HEK293 (cell line): ENCODE data around the gene CCDC149.

Experiments used
- CTCF ChIA-PET: fragments of 350-600 bp; formaldehyde crosslinking; extraction: SDS; loops from one replicate; lab custom pipeline; 2021; ENCODE audit warnings: antibody characterized with exemption; lab: Yijun Ruan, JAX
- POLR2A ChIA-PET: fragments of 300-600 bp; formaldehyde crosslinking; extraction: SDS; loops from one replicate; lab custom pipeline; 2020; ENCODE audit warnings: antibody characterized with exemption, inconsistent platforms; lab: Yijun Ruan, JAX
- H3K27ac ChIP-seq: fragments of 200-500 bp; sonication (Bioruptor generic); 2 replicates; pipeline ENCODE4 v1.5.1; 2014; ENCODE audit warnings: low read depth, low read length, control low read depth, inconsistent platforms; ENCODE audit errors: extremely low read depth
- H3K36me3 ChIP-seq, 2 experiments: fragments of 200-500 bp in 1 of 2; sonication (Bioruptor generic) in 1 of 2; 1 replicate in 1 of 2; 2 replicates in 1 of 2; pipeline ENCODE4 v1.5.1; 2014 to 2017; ENCODE audit warnings: inconsistent platforms in 2 of 2, low read length in 2 of 2; ENCODE audit not compliant: control insufficient read depth in 2 of 2, insufficient read depth in 1 of 2
- H3K4me1 ChIP-seq: fragments of 200-500 bp; sonication (Bioruptor generic); 2 replicates; pipeline ENCODE4 v1.5.1; 2014; ENCODE audit warnings: mild to moderate bottlenecking, low read length, inconsistent platforms; ENCODE audit not compliant: control insufficient read depth, insufficient read depth
- H3K4me3 ChIP-seq: 2 replicates; pipeline ENCODE4 v1.5.1; 2011; ENCODE audit warnings: low read depth, mild to moderate bottlenecking, control low read depth, low read length, moderate library complexity
- H3K9me3 ChIP-seq: fragments of 200-500 bp; sonication (Bioruptor generic); 2 replicates; pipeline ENCODE4 v1.5.1; 2014; ENCODE audit warnings: low read depth, low read length, inconsistent platforms; ENCODE audit not compliant: control insufficient read depth, insufficient read depth
- HOXA7 ChIP-seq: sonication (generic); formaldehyde crosslinking; IDR thresholded peaks from 2 replicates; pipeline ENCODE4 v1.8.1; 2022; ENCODE audit warnings: missing genetic modification reagents, borderline replicate concordance
- PRDM1 ChIP-seq: fragments of 450-650 bp; formaldehyde crosslinking; IDR thresholded peaks from 2 replicates; pipeline ENCODE4; 2016; ENCODE audit warnings: missing biosample characterization, missing genetic modification characterization
- SCRT1 ChIP-seq: fragments of 450-650 bp; formaldehyde crosslinking; IDR thresholded peaks from 2 replicates; pipeline ENCODE4 v1.5.1; 2016; ENCODE audit warnings: missing biosample characterization, missing genetic modification characterization, borderline replicate concordance
- ZBTB8A ChIP-seq: fragments of 450-650 bp; formaldehyde crosslinking; IDR thresholded peaks from 2 replicates; pipeline ENCODE4 v1.5.1; 2016; ENCODE audit warnings: missing biosample characterization, missing genetic modification characterization
- ZNF211 ChIP-seq: fragments of 450-650 bp; formaldehyde crosslinking; IDR thresholded peaks from 2 replicates; pipeline ENCODE4 v1.5.1; 2016; ENCODE audit warnings: low read depth, missing biosample characterization, missing genetic modification characterization
- ZNF214 ChIP-seq: fragments of 450-650 bp; formaldehyde crosslinking; IDR thresholded peaks from 2 replicates; pipeline ENCODE4 v1.5.1; 2017; ENCODE audit warnings: missing biosample characterization, mild to moderate bottlenecking, missing genetic modification characterization, borderline replicate concordance
- ZNF677 ChIP-seq: fragments of 450-650 bp; IDR thresholded peaks from 2 replicates; pipeline ENCODE4 v1.5.0; 2018; ENCODE audit warnings: missing biosample characterization, mild to moderate bottlenecking, missing genetic modification characterization, moderate library complexity
- ZNF768 ChIP-seq: fragments of 450-650 bp; formaldehyde crosslinking; IDR thresholded peaks from 2 replicates; pipeline ENCODE4 v1.5.1; 2018; ENCODE audit warnings: missing biosample characterization, mild to moderate bottlenecking, missing genetic modification characterization
- ZNF785 ChIP-seq: fragments of 450-650 bp; formaldehyde crosslinking; IDR thresholded peaks from 2 replicates; pipeline ENCODE4 v1.5.1; 2016; ENCODE audit warnings: missing biosample characterization, missing genetic modification characterization
- ZSCAN16 ChIP-seq: fragments of 450-650 bp; formaldehyde crosslinking; IDR thresholded peaks from 2 replicates; pipeline ENCODE4 v1.5.1; 2016; ENCODE audit warnings: missing biosample characterization, missing genetic modification characterization
- TF ChIP-seq, protein P1 (sequence below): fragments of 450-650 bp; formaldehyde crosslinking; IDR thresholded peaks from 2 replicates; pipeline ENCODE4; 2016; ENCODE audit warnings: missing biosample characterization, missing genetic modification characterization
- TF ChIP-seq, protein P2 (sequence below): fragments of 450-650 bp; formaldehyde crosslinking; IDR thresholded peaks from 2 replicates; pipeline ENCODE4 v1.5.1; 2016; ENCODE audit warnings: missing biosample characterization, missing genetic modification characterization
- TF ChIP-seq, protein P3 (sequence below): fragments of 450-650 bp; formaldehyde crosslinking; conservative IDR thresholded peaks from 2 replicates; pipeline ENCODE4 v1.5.1; 2016; ENCODE audit warnings: low read depth, missing biosample characterization, missing genetic modification characterization
- TF ChIP-seq, protein P4 (sequence below): fragments of 450-650 bp; formaldehyde crosslinking; IDR thresholded peaks from 2 replicates; pipeline ENCODE4 v1.5.1; 2016; ENCODE audit warnings: missing biosample characterization, missing genetic modification characterization
- TF ChIP-seq, protein P5 (sequence below): fragments of 450-650 bp; formaldehyde crosslinking; IDR thresholded peaks from 2 replicates; pipeline ENCODE4 v1.5.1; 2017; ENCODE audit warnings: missing biosample characterization, missing genetic modification characterization
- TF ChIP-seq, protein P6 (sequence below): fragments of 450-650 bp; formaldehyde crosslinking; IDR thresholded peaks from 2 replicates; pipeline ENCODE4 v1.5.1; 2016; ENCODE audit warnings: missing biosample characterization, missing genetic modification characterization
- TF ChIP-seq, protein P7 (sequence below): fragments of 450-650 bp; formaldehyde crosslinking; IDR thresholded peaks from 2 replicates; pipeline ENCODE4 v1.5.1; 2016; ENCODE audit warnings: missing biosample characterization, missing genetic modification characterization

CCDC149 gene

DNA sequence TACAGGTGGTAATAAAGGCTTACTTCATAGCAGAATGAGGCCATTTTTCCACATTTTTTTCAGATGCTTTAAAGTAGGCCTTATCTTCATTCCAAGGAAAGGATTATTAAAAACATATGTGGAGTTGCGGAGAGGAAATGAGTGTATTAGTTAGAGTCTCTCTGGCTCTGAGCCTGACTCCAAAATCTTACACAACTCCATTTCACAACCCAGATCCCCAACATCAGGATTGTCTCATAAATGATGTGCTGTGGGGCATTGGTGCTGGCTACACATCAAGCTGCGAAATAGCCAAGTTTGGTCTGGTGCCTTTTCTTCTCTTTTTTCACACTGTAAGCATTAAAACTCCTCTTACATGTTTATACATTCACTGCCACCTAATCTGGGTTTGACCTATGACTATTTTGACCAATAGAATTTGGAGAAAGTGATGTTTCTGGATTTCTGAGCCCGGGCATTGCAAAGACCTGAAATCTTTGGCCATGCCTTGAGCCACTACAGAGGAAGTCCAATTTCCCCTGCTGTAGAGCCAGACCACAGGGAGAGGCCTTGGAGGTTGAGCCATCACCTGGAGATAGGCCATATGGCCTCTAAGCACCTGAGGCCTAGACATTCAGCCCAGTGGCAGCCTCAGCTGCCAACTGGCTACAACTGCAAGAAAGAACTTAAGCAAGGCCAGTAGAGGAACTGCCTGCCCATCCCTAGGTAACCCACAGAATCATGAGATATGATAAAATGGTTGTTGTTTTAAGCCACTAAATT, 134.2 kb downstream of the CCDC149 start (continued):
- TF ChIP-seq, protein P1, sequence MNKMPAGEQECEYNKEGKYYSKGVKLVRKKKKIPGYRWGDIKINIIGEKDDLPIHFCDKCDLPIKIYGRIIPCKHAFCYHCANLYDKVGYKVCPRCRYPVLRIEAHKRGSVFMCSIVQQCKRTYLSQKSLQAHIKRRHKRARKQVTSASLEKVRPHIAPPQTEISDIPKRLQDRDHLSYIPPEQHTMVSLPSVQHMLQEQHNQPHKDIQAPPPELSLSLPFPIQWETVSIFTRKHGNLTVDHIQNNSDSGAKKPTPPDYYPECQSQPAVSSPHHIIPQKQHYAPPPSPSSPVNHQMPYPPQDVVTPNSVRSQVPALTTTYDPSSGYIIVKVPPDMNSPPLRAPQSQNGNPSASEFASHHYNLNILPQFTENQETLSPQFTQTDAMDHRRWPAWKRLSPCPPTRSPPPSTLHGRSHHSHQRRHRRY, result no peak
- TF ChIP-seq, protein P2, sequence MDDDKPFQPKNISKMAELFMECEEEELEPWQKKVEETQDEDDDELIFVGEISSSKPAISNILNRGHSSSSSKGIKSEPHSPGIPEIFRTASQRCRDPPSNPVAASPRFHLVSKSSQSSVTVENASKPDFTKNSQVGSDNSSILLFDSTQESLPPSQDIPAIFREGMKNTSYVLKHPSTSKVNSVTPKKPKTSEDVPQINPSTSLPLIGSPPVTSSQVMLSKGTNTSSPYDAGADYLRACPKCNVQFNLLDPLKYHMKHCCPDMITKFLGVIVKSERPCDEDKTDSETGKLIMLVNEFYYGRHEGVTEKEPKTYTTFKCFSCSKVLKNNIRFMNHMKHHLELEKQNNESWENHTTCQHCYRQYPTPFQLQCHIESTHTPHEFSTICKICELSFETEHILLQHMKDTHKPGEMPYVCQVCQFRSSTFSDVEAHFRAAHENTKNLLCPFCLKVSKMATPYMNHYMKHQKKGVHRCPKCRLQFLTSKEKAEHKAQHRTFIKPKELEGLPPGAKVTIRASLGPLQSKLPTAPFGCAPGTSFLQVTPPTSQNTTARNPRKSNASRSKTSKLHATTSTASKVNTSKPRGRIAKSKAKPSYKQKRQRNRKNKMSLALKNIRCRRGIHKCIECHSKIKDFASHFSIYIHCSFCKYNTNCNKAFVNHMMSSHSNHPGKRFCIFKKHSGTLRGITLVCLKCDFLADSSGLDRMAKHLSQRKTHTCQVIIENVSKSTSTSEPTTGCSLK, result no peak
- TF ChIP-seq SCRT1 (tag by site-specific recombination) (no peak), ZNF785 (no peak), ZNF768 (tag by site-specific recombination) (no peak)

DNA sequence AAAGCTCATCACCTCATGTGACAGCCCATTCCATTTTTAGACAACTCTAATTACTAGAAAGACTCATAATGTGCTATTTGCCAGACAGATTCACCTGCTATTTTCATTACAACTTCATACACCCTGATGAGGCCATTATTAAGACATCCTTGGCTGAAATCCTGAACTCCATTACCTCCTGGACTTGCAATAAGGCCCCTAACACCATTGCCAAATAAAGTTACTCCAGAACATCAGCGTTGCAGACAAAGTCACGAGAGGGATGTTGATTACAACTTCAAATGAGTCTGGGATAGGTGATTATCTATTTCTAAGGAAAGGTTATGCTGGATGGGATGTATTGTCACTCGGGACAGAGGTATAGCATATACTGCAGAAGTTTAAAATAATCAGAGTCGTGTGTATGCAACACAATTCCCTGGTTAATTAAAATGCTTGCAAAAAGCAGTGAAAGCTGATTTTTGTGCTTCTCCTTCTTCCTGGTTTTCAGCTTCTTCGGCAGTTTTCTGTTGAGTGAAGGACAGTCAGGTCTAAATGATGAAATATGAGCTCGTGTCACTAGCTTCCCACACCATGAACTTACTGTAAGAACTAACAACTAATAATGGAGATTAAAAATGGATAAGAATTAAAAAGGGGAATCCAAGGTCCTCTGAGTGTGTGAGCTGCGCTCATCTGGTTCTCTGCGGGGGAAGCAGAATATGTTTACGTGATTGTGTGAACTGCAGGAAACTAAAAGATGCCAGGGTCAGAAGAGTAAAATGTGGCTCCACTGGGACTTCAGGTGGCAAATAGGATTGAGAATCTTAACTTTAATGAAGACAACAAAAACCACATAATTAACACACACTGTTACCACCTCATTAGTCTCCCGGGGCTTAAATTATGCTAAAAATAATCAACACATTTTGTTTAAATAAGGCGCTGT, 135.0 kb downstream of the CCDC149 start:
- no peaks in the 10 kb centered on the region for H3K4me1 ChIP-seq
- no peak overlapping the region for H3K27ac ChIP-seq
- H3K4me3 ChIP-seq, result no peak overlapping the region
- ChIA-PET POLR2A (no interaction called here), CTCF (no interaction called here)
- no peaks in the 10 kb centered on the region for H3K9me3 ChIP-seq
- H3K36me3 ChIP-seq, result no peaks in the 10 kb centered on the region
- TF ChIP-seq PRDM1 (tag by site-specific recombination) (no peak), ZNF214 (tag by site-specific recombination) (no peak), ZBTB8A (no peak), HOXA7 (no peak), ZNF677 (no peak), ZNF211 (tag by site-specific recombination) (no peak), ZSCAN16 (tag by site-specific recombination) (no peak)
- TF ChIP-seq, protein P3, sequence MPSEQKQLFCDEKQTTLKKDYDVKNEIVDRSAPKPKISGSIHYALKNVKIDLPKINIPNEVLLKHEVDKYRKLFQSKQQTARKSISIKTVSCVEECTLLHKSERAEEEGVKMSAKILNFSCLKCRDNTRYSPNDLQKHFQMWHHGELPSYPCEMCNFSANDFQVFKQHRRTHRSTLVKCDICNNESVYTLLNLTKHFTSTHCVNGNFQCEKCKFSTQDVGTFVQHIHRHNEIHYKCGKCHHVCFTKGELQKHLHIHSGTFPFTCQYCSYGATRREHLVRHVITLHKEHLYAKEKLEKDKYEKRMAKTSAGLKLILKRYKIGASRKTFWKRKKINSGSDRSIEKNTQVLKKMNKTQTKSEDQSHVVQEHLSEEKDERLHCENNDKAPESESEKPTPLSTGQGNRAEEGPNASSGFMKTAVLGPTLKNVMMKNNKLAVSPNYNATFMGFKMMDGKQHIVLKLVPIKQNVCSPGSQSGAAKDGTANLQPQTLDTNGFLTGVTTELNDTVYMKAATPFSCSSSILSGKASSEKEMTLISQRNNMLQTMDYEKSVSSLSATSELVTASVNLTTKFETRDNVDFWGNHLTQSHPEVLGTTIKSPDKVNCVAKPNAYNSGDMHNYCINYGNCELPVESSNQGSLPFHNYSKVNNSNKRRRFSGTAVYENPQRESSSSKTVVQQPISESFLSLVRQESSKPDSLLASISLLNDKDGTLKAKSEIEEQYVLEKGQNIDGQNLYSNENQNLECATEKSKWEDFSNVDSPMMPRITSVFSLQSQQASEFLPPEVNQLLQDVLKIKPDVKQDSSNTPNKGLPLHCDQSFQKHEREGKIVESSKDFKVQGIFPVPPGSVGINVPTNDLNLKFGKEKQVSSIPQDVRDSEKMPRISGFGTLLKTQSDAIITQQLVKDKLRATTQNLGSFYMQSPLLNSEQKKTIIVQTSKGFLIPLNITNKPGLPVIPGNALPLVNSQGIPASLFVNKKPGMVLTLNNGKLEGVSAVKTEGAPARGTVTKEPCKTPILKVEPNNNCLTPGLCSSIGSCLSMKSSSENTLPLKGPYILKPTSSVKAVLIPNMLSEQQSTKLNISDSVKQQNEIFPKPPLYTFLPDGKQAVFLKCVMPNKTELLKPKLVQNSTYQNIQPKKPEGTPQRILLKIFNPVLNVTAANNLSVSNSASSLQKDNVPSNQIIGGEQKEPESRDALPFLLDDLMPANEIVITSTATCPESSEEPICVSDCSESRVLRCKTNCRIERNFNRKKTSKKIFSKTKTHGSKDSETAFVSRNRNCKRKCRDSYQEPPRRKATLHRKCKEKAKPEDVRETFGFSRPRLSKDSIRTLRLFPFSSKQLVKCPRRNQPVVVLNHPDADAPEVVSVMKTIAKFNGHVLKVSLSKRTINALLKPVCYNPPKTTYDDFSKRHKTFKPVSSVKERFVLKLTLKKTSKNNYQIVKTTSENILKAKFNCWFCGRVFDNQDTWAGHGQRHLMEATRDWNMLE (tag by site-specific recombination), result no peak
- TF ChIP-seq, protein P4, sequence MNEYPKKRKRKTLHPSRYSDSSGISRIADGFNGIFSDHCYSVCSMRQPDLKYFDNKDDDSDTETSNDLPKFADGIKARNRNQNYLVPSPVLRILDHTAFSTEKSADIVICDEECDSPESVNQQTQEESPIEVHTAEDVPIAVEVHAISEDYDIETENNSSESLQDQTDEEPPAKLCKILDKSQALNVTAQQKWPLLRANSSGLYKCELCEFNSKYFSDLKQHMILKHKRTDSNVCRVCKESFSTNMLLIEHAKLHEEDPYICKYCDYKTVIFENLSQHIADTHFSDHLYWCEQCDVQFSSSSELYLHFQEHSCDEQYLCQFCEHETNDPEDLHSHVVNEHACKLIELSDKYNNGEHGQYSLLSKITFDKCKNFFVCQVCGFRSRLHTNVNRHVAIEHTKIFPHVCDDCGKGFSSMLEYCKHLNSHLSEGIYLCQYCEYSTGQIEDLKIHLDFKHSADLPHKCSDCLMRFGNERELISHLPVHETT, result no peak
- TF ChIP-seq, protein P5, sequence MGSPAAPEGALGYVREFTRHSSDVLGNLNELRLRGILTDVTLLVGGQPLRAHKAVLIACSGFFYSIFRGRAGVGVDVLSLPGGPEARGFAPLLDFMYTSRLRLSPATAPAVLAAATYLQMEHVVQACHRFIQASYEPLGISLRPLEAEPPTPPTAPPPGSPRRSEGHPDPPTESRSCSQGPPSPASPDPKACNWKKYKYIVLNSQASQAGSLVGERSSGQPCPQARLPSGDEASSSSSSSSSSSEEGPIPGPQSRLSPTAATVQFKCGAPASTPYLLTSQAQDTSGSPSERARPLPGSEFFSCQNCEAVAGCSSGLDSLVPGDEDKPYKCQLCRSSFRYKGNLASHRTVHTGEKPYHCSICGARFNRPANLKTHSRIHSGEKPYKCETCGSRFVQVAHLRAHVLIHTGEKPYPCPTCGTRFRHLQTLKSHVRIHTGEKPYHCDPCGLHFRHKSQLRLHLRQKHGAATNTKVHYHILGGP (tag by site-specific recombination), result no peak
- TF ChIP-seq, protein P6, sequence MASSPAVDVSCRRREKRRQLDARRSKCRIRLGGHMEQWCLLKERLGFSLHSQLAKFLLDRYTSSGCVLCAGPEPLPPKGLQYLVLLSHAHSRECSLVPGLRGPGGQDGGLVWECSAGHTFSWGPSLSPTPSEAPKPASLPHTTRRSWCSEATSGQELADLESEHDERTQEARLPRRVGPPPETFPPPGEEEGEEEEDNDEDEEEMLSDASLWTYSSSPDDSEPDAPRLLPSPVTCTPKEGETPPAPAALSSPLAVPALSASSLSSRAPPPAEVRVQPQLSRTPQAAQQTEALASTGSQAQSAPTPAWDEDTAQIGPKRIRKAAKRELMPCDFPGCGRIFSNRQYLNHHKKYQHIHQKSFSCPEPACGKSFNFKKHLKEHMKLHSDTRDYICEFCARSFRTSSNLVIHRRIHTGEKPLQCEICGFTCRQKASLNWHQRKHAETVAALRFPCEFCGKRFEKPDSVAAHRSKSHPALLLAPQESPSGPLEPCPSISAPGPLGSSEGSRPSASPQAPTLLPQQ, result no peak
- TF ChIP-seq, protein P7, sequence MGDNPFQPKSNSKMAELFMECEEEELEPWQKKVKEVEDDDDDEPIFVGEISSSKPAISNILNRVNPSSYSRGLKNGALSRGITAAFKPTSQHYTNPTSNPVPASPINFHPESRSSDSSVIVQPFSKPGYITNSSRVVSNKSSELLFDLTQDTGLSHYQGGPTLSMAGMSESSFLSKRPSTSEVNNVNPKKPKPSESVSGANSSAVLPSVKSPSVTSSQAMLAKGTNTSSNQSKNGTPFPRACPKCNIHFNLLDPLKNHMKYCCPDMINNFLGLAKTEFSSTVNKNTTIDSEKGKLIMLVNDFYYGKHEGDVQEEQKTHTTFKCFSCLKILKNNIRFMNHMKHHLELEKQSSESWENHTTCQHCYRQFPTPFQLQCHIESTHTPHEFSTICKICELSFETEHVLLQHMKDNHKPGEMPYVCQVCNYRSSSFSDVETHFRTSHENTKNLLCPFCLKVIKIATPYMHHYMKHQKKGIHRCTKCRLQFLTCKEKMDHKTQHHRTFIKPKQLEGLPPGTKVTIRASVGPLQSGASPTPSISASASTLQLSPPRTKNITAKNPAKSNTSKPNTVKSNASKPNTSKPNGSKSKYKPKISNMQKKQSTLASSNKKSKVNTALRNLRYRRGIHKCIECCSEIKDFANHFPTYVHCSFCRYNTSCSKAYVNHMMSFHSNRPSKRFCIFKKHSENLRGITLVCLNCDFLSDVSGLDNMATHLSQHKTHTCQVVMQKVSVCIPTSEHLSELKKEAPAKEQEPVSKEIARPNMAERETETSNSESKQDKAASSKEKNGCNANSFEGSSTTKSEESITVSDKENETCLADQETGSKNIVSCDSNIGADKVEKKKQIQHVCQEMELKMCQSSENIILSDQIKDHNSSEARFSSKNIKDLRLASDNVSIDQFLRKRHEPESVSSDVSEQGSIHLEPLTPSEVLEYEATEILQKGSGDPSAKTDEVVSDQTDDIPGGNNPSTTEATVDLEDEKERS (tag by site-specific recombination), result no peak
